Stimulated activated CD4-positive, alpha-beta T cell treated with anti-CD3 and anti-CD28 coated beads, Interleukin-4, amount 100 ng/mL, for 48 hours (primary cell): ENCODE results near the gene LAMB3.

Experiments
- DNase-seq, 2 donors: peaks; one replicate each; pipeline ENCODE4 v3.0.0-alpha.2; 2020; ENCODE audit warnings: low read depth in 2 of 2

LAMB3 gene

GRCh38 chr1:209661071-209661470 is 8.8 kb upstream of the LAMB3 start:
- DNase-seq = no peak

GRCh38 chr1:209659909-209660308 is 7.7 kb upstream of the LAMB3 start:
- DNase-seq = no peak

GRCh38 chr1:209657918-209658317 is 5.7 kb upstream of the LAMB3 start:
- DNase-seq = no peak

GRCh38 chr1:209657140-209657879 is 5.1 kb upstream of the LAMB3 start:
- no peak for DNase-seq

GRCh38 chr1:209655411-209656231 is 3.4 kb upstream of the LAMB3 start:
- DNase-seq = no peak

GRCh38 chr1:209653915-209654351 is 1.7 kb upstream of the LAMB3 start:
- no peak for DNase-seq

GRCh38 chr1:209652873-209653401 is 712 bp upstream of the LAMB3 start:
- DNase-seq = peak; percentile 54 to 61

- DNase-seq = peak; percentile 60 to 65
Observed at GRCh38 chr1:209651138-209651587, 1.1 kb downstream of the LAMB3 start.

- no peak for DNase-seq
Observed at GRCh38 chr1:209650454-209650853, 1.8 kb downstream of the LAMB3 start.

GRCh38 chr1:209648931-209649776 is 3.1 kb downstream of the LAMB3 start:
- no peak for DNase-seq

- DNase-seq = no peak
Observed at GRCh38 chr1:209648346-209648745, 3.9 kb downstream of the LAMB3 start.

- no peak for DNase-seq
Observed at GRCh38 chr1:209647156-209647555, 5.1 kb downstream of the LAMB3 start.

- DNase-seq = no peak
Observed at GRCh38 chr1:209646558-209646957, 5.7 kb downstream of the LAMB3 start.

GRCh38 chr1:209645574-209646452 is 6.4 kb downstream of the LAMB3 start:
- no peak for DNase-seq

GRCh38 chr1:209643285-209644020 is 8.8 kb downstream of the LAMB3 start:
- no peak for DNase-seq

- no peak for DNase-seq
Observed at GRCh38 chr1:209642816-209643215, 9.4 kb downstream of the LAMB3 start.

- no peak for DNase-seq
Observed at GRCh38 chr1:209641832-209642172, 10.4 kb downstream of the LAMB3 start.

GRCh38 chr1:209635850-209636249 is 16.4 kb downstream of the LAMB3 start:
- DNase-seq = no peak

- DNase-seq = no peak
Observed at GRCh38 chr1:209634005-209634737, 18.1 kb downstream of the LAMB3 start.
